SK-N-SH treated with all-trans-retinoic acid at 6 μM for 48 hours (cell line): ENCODE measurements around the gene CDT1.

ENCODE experiments used
- ESRRG ChIP-seq: fragments of 250-450 bp; sonication (Bioruptor Pico); IDR thresholded peaks from 2 replicates; pipeline ENCODE4 v1.6.1; 2021; ENCODE audit warnings: mild to moderate bottlenecking
- TF ChIP-seq, protein P1 (sequence below): fragments of 250-450 bp; sonication (Bioruptor Pico); IDR thresholded peaks from 2 replicates; pipeline ENCODE4 v1.8.0; 2020; ENCODE audit warnings: mild to moderate bottlenecking, moderate library complexity, borderline replicate concordance
- TF ChIP-seq, protein P2 (sequence below): fragments of 250-450 bp; sonication (Bioruptor Pico); IDR thresholded peaks from 2 replicates; pipeline ENCODE4 v1.5.0; 2020; ENCODE audit warnings: mild to moderate bottlenecking, moderate library complexity

DNA sequence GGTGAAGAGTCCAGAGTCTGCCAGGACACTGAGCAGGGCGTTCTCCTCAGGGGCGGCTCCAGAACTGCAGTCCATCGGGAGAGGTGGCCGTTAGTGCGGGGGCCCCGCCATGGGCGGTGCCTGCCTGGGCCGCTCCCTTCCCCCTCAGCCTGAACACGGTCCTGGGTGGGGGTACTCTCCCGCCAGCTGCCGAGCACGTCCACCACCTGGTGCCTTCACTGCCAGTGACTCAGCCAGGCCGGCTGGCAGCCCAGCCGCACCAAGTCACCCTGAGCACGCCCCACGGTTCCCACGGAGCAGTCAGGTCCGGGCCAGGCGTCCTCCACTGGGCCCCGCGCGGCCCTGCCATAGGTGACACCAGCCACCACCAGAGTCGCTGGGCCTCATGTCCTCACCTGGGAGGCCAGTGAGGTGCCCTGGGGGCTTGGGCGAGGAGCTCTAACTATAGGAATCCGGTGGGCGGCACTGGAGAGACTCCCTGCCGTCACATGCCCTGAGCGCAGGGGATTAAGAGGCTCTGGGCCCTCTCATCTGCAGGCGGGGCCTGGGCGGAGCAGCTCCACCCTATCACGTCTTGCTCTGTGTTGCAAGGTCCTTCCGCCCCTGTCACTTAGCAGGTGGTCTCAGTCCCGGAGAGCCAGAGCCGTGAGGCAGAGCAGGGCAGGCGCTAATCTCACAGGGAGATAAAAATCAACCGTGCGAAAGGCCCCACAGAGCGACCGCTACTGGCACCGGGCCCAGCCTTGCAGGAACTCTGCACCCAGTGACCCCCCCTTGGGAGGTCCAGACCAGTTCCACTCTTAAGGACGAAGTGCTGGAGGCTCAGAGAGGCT is 32.9 kb upstream of the CDT1 start:
- TF ChIP-seq ESRRG (CRISPR knock-in tag) = no peak
- TF ChIP-seq, protein P1, sequence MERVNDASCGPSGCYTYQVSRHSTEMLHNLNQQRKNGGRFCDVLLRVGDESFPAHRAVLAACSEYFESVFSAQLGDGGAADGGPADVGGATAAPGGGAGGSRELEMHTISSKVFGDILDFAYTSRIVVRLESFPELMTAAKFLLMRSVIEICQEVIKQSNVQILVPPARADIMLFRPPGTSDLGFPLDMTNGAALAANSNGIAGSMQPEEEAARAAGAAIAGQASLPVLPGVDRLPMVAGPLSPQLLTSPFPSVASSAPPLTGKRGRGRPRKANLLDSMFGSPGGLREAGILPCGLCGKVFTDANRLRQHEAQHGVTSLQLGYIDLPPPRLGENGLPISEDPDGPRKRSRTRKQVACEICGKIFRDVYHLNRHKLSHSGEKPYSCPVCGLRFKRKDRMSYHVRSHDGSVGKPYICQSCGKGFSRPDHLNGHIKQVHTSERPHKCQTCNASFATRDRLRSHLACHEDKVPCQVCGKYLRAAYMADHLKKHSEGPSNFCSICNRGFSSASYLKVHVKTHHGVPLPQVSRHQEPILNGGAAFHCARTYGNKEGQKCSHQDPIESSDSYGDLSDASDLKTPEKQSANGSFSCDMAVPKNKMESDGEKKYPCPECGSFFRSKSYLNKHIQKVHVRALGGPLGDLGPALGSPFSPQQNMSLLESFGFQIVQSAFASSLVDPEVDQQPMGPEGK (CRISPR knock-in tag) = peak; percentile 81; the same call in 1 of the 2 replicates
- TF ChIP-seq, protein P2, sequence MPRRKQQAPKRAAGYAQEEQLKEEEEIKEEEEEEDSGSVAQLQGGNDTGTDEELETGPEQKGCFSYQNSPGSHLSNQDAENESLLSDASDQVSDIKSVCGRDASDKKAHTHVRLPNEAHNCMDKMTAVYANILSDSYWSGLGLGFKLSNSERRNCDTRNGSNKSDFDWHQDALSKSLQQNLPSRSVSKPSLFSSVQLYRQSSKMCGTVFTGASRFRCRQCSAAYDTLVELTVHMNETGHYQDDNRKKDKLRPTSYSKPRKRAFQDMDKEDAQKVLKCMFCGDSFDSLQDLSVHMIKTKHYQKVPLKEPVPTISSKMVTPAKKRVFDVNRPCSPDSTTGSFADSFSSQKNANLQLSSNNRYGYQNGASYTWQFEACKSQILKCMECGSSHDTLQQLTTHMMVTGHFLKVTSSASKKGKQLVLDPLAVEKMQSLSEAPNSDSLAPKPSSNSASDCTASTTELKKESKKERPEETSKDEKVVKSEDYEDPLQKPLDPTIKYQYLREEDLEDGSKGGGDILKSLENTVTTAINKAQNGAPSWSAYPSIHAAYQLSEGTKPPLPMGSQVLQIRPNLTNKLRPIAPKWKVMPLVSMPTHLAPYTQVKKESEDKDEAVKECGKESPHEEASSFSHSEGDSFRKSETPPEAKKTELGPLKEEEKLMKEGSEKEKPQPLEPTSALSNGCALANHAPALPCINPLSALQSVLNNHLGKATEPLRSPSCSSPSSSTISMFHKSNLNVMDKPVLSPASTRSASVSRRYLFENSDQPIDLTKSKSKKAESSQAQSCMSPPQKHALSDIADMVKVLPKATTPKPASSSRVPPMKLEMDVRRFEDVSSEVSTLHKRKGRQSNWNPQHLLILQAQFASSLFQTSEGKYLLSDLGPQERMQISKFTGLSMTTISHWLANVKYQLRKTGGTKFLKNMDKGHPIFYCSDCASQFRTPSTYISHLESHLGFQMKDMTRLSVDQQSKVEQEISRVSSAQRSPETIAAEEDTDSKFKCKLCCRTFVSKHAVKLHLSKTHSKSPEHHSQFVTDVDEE (CRISPR knock-in tag) = no peak
